GM18502 (cell line): ENCODE measurements around the gene NTM.
"Not testable (repeated sequence)": the region's sequence is repeated elsewhere in the genome, so short reads cannot be mapped to it uniquely, and the experiment has no call there.

ENCODE experiments used
- ATAC-seq: cut with Tn5 transposase; IDR thresholded peaks from one replicate; pipeline ENCODE4 v1.9.1; 2021; ENCODE audit warnings: mild to moderate bottlenecking; ENCODE audit not compliant: unreplicated experiment, poor library complexity

The NTM gene

GRCh38 chr11:131370090-131370751 lies at the start of gene NTM:
NTM (plus strand) TSS chr11:131370615.
- ATAC-seq: no peak

- ATAC-seq: no peak
Measured at GRCh38 chr11:131324921-131325570, 45.4 kb upstream of the NTM start.

- ATAC-seq: no peak
Measured at GRCh38 chr11:131326829-131327228, 43.6 kb upstream of the NTM start.

GRCh38 chr11:131327421-131327820 lies 43.0 kb upstream of the NTM start:
- ATAC-seq: no peak

GRCh38 chr11:131328843-131329242 lies 41.6 kb upstream of the NTM start:
- no peak for ATAC-seq

DNA sequence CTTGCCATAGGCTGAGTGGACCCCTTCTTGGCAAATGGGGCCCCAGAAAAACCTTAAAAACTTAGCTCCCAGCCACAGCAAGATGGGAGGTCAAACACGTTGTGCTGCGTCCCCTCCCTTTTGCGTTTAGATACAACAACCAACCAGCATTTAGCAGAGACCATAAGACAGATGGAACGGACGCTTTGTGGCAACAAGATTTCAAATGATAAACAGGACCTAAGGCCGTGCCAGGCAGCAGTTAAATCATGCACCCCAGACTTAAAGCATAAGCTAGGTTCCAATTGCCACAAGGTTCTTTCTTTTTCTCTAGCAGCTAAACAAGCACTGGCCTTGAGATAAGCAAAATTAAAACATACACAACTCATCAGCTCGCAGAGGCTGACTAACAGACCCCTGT lies 39.4 kb upstream of the NTM start:
- ATAC-seq: no peak

GRCh38 chr11:131331546-131331945 lies 38.9 kb upstream of the NTM start:
- ATAC-seq: no peak

GRCh38 chr11:131334601-131335000 lies 35.8 kb upstream of the NTM start:
- no peak for ATAC-seq

DNA sequence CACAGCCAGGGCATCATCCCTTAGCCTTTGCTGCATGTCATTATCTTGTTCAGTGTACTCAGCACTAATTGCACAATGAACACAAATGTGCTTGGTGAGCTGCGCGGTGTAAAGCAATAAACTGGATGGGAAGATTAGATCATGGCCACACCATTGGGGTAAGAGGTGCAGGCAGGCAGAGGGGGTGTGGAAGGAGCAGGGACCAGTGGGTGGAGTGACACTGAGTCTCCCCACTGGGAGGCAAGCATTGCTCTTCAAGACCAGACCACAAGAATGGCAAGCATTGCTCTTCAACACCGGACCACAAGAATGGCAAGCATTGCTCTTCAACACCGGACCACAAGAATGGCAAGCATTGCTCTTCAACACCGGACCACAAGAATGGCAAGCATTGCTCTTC lies 28.5 kb upstream of the NTM start:
- ATAC-seq: not testable (repeated sequence)

DNA sequence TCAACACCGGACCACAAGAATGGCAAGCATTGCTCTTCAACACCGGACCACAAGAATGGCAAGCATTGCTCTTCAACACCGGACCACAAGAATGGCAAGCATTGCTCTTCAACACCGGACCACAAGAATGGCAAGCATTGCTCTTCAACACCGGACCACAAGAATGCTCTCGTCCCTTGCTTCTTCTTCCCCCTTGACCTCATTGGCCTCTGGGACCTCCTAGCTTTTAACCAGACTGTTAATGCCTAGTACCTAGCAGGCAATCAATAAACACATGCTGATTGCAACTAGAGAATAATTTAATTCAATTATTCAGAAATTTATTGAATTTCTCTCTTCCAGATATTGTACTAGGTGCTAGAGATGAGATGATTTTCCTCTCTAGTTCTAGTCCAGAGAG lies 28.0 kb upstream of the NTM start:
- not testable (repeated sequence) for ATAC-seq

DNA sequence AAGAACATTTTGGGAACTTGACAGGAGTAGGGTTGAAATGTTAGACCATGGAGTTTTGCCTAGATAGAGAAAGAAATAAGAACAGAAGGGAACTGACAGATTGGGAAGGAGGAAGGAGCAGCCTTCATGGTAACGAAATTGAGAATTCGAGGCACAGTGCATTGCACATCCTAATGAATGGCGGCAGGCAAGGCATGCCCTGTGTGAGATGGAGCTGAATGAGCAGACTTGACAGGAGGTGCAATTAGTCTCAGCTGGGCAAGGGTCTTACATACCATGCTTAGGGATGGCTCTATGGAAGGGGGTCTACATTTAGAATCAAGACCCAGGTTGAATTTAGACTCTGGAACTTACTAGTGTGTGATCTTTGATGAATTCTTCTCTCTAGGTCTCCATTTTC lies 25.0 kb upstream of the NTM start:
- ATAC-seq: no peak

DNA sequence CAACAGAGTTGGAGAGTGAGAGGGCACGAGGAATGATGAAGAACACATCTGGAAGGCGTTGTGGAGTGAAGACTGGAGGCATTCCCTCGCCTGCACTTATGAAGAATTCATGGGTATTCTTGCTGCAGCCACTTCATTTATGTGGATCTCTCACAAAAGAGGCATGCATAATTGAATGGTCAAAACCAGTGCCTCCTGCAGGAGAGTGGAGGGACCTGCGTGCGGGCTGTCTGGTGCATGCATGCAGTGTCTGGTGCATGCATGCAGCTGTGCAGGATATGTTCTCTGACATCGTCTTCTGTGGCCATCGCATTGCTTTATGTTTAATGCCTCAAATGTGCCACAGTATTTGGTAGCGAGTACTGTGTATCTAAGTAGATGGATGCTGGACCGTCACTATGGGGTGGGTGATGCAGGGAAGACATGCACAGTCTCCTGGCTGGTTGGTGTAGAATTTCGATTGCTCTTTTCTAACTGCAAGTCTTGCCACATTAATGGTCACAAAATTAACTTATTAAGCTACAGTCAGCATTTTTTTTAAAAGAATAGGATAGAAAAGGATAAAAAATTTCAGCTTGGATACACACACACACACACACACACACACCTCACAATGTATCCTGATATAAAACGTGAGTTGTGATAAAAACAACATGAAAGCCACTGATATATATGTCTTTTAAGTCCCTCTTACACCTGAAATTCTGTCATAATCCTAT lies 20.9 kb upstream of the NTM start:
- no peak for ATAC-seq

DNA sequence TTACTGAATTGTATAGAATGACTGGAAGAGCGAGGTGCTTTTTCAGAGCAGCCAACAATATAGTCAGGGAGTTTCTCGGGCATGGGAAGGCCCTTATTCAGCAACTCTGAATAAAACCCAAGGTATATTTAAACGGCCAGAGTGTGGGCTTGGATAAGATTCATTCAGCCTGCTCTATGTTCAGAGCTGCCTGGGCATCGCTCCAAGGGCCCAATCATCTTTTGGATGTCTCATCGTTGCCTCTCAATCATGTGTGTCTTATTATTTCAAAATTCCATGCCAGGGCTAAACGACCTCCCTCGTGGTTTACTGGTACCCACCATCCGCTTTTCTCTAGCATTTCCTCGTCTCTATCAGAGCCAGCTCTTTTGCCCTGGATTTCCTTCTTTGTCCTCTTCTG lies 19.5 kb upstream of the NTM start:
- no peak for ATAC-seq

- no peak for ATAC-seq
Measured at GRCh38 chr11:131351848-131352247, 18.6 kb upstream of the NTM start.

- no peak for ATAC-seq
Measured at GRCh38 chr11:131353766-131354165, 16.6 kb upstream of the NTM start.

DNA sequence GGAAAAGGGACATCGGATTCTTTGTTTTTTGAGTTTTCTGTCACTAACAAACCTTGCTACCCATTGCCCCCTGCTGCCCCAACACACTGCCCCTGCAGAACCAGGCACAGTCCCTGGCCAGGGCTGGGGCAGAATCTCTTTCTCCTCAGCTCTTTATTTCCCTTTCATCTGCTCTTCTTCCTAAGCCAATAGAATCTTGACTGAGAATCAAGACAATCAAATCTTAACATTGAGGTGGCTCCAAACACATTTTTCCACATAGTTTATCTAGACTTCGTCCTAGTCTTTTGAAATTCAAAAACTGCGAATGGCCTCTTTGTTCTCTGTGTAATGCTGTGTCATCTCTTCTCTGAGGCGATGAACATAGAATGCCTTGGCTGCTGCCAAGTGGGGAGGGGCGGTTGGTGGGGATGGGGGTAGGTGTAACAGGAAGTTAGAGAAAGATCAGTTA lies 16.1 kb upstream of the NTM start:
- ATAC-seq: no peak

- no peak for ATAC-seq
Measured at GRCh38 chr11:131356206-131356605, 14.2 kb upstream of the NTM start.

GRCh38 chr11:131365329-131365930 lies 5.0 kb upstream of the NTM start:
- no peak for ATAC-seq

DNA sequence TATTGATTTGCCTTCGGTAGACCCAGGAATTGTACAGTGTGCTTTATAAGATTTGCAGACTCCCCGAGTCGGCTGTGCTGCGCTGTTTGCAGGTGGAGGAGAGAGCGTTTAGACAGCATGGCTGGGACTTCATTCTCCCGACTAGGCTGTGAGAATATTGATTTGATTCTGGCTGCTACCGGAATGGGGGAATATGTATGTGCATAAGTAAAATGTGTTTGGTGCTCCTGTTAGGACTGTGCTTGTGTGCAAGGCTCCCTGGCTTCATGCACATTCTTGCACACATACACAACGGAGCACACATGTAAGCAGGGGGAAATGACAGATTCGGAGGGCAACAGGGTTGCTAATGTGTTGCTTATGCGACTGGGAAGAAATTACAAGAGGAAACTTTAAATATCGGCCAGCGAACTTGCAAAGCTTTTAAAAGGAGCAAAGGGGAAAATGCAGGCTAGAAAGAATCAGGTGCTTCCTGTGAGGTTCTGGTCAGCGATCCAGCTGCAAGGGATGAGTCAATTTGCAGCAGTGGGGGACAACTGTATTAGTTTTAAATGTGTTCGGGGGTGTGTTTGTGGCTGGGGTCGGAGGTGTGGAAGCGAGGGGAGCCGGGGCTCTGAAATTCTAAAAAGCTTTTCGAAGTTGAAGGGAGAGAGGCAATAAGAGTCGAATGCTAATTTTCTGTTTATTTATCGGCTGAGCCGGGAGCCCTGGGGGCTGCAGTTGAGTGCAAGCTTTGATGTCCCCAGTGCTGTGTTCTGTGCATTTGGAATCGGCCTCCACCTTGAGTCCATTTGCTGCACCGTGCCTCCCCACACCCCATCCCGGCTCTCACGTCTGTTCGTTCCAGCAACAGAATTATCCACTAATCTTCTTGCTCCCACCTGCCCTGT lies 731 bp downstream of the NTM start:
- ATAC-seq: no peak

DNA sequence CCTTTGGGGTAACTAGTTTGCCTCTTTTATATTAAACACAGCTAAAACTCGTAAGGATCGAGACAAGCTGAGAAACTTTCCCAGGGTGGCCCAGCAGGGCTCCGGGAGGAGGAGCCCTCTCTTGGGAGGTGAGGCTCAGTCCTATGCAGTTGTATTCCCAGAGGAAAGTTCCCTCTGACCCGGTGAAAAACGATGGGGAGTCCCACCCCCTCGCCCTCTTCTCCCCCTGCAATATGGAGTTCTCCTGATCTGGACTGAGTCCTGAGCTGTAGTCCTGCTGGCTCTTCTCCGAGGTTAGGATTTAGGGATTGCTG lies 1.3 kb downstream of the NTM start:
- no peak for ATAC-seq
